GM10248 (cell line): Measurements from ENCODE around the gene GRIK1.

Experiments
- CTCF ChIA-PET: fragments of 300-600 bp; sonication (Branson Sonifier 250); formaldehyde crosslinking; extraction: SDS; loops from one replicate; lab custom pipeline; 2021; ENCODE audit warnings: antibody characterized with exemption; lab: Yijun Ruan, JAX
- POLR2A ChIA-PET: fragments of 350-650 bp; sonication (Branson Sonifier 250); formaldehyde crosslinking; extraction: SDS; loops from one replicate; lab custom pipeline; 2020; ENCODE audit warnings: antibody characterized with exemption; lab: Yijun Ruan, JAX
- DNase-seq: peaks from one replicate; pipeline ENCODE4 v3.0.0; 2012; ENCODE audit errors: extremely low spot score
- CTCF ChIP-seq: IDR thresholded peaks from 2 replicates; pipeline ENCODE4 v1.5.1; 2012; ENCODE audit warnings: mild to moderate bottlenecking, low read depth; ENCODE audit errors: extremely low read depth, missing control alignments, control extremely low read depth

GRIK1 gene

GRCh38 chr21:29526545-29526944 lies 413.3 kb downstream of the GRIK1 start:
- TF ChIP-seq CTCF: no peak
- DNase-seq: no peak
- POLR2A ChIA-PET: no interaction called here
- CTCF ChIA-PET: no interaction called here

GRCh38 chr21:29524055-29524454 lies 415.7 kb downstream of the GRIK1 start:
- TF ChIP-seq CTCF: no peak
- no peak for DNase-seq
- ChIA-PET POLR2A (no interaction called here), CTCF (no interaction called here)

- DNase-seq: no peak
- POLR2A ChIA-PET: no interaction called here
- no peak for TF ChIP-seq CTCF
- CTCF ChIA-PET: interaction anchor here (1.0 kb wide), 1 partner anchor 47 kb away, joined by 3 read pairs; no protein-coding TSS in a partner anchor
These were observed 416.1 kb downstream of the GRIK1 start for GRCh38 chr21:29523646-29524045.

GRCh38 chr21:29521872-29522271 lies 417.9 kb downstream of the GRIK1 start:
- POLR2A ChIA-PET: no interaction called here
- no peak for TF ChIP-seq CTCF
- CTCF ChIA-PET: interaction anchor here (0.6 to 0.7 kb wide), 2 partner anchors 55 to 328 kb away, joined by 3 read pairs; no protein-coding TSS in a partner anchor
- DNase-seq: no peak

GRCh38 chr21:29520171-29520570 lies 419.6 kb downstream of the GRIK1 start:
- no peak for DNase-seq
- ChIA-PET CTCF (interaction anchor here (1.4 kb wide), 1 partner anchor 9 kb away, joined by 7 read pairs; no protein-coding TSS in a partner anchor), POLR2A (no interaction called here)
- no peak for TF ChIP-seq CTCF

- no peak for DNase-seq
- CTCF ChIA-PET: interaction anchor here (0.9 to 1.1 kb wide), 2 partner anchors 13 to 33 kb away, joined by 3 to 5 read pairs; no protein-coding TSS in a partner anchor
- POLR2A ChIA-PET: no interaction called here
- no peak for TF ChIP-seq CTCF
These were observed 425.0 kb downstream of the GRIK1 start for GRCh38 chr21:29514652-29515247.
